Endothelial cell of umbilical vein (primary cell): ENCODE measurements around the gene IP6K1. TPM values are rescaled to one million over a fixed set of nuclear protein-coding genes. Genes with fewer than 3 reads are reported as not detected.

Experiments
- BruUV-seq: library from RNA; stranded (reverse); fragments of 400-500 nt; replicated peaks from 2 replicates; lab custom pipeline; 2021; lab: Mats Ljungman, UMichigan
- CTCF ChIA-PET: fragments of 300-600, 350-600 bp; sonication (Branson Sonifier 250); formaldehyde crosslinking; loops from one replicate; lab custom pipeline; 2021; ENCODE audit warnings: antibody characterized with exemption, inconsistent platforms; lab: Charles Lee
- POLR2A ChIA-PET: fragments of 300-600, 350-600 bp; sonication (Branson Sonifier 250); formaldehyde crosslinking; loops from one replicate; lab custom pipeline; 2021; ENCODE audit warnings: antibody characterized with exemption, inconsistent platforms; lab: Charles Lee
- DNase-seq: peaks from one replicate; pipeline ENCODE4 v3.0.0-alpha.2; 2011; ENCODE audit warnings: low read depth, low spot score
- FAIRE-seq: peaks from 2 replicates; lab custom pipeline; 2011; peaks lifted over from hg19 to GRCh38; lab: Jason Lieb, UNC
- H2AFZ ChIP-seq: 2 replicates; pipeline ENCODE4 v1.6.0; 2012; ENCODE audit warnings: low read depth, low read length, control low read depth, inconsistent platforms
- H3K27ac ChIP-seq: 2 replicates; pipeline ENCODE4 v1.5.1; 2011; ENCODE audit warnings: low read depth, mild to moderate bottlenecking, control low read depth, low read length, moderate library complexity; ENCODE audit not compliant: insufficient read depth
- H3K27me3 ChIP-seq, 2 experiments: 2 replicates each; pipeline versions ENCODE4 v1.6.0 to v1.6.1; 2011; ENCODE audit warnings: low read length in 2 of 2, mixed read lengths in 1 of 2; ENCODE audit not compliant: control insufficient read depth in 2 of 2, insufficient read depth in 2 of 2
- H3K36me3 ChIP-seq, 2 experiments: 2 replicates in 1 of 2; 3 replicates in 1 of 2; pipeline ENCODE4 v1.5.1; 2011; ENCODE audit warnings: low read length in 2 of 2, mild to moderate bottlenecking in 1 of 2, moderate library complexity in 1 of 2; ENCODE audit not compliant: control insufficient read depth in 2 of 2, insufficient read depth in 2 of 2; ENCODE audit errors: extremely low read depth in 1 of 2
- H3K4me1 ChIP-seq: 3 replicates; pipeline ENCODE4 v1.5.1; 2011; ENCODE audit warnings: mild to moderate bottlenecking, low read length; ENCODE audit not compliant: control insufficient read depth, insufficient read depth; ENCODE audit errors: extremely low read depth
- H3K4me2 ChIP-seq: 2 replicates; pipeline ENCODE4 v1.6.1; 2011; ENCODE audit warnings: low read length, control low read depth, mixed read lengths; ENCODE audit not compliant: insufficient read depth
- H3K4me3 ChIP-seq, 3 experiments: fragments of 200-600 bp in 1 of 3; sonication (generic), shearing (Covaris generic) in 1 of 3; replicated peaks in 1 of 3; 2 replicates each; pipeline ENCODE4 v1.5.1; 2011 to 2016; ENCODE audit warnings: control low read depth in 3 of 3, low read length in 3 of 3, mild to moderate bottlenecking in 2 of 3, inconsistent platforms in 1 of 3, low read depth in 1 of 3, moderate library complexity in 1 of 3; ENCODE audit not compliant: insufficient read depth in 1 of 3
- H3K79me2 ChIP-seq: 2 replicates; pipeline ENCODE4 v1.6.0; 2012; ENCODE audit warnings: low read length, inconsistent platforms; ENCODE audit not compliant: control insufficient read depth, insufficient read depth
- H3K9ac ChIP-seq: replicated peaks from 2 replicates; pipeline ENCODE3; 2011; ENCODE audit warnings: low read length, control low read depth; ENCODE audit not compliant: insufficient read depth; ENCODE audit errors: extremely low read depth
- H3K9me1 ChIP-seq: replicated peaks from 3 replicates; pipeline ENCODE4 v1.6.0; 2011; ENCODE audit warnings: mild to moderate bottlenecking, low read length; ENCODE audit not compliant: control insufficient read depth, insufficient read depth; ENCODE audit errors: extremely low read depth
- H3K9me3 ChIP-seq: replicated peaks from 2 replicates; pipeline ENCODE4 v1.5.1; 2012; ENCODE audit warnings: low read length, inconsistent platforms; ENCODE audit not compliant: control insufficient read depth, insufficient read depth
- H4K20me1 ChIP-seq: replicated peaks from 2 replicates; pipeline ENCODE3; 2011; ENCODE audit warnings: mild to moderate bottlenecking, low read length; ENCODE audit not compliant: control insufficient read depth, insufficient read depth; ENCODE audit errors: extremely low read depth
- EZH2 ChIP-seq: IDR thresholded peaks from 2 replicates; pipeline ENCODE4 v1.6.1; 2012; ENCODE audit warnings: borderline replicate concordance, low read depth, mild to moderate bottlenecking, moderate library complexity, low read length, inconsistent platforms; ENCODE audit not compliant: severe bottlenecking
- FOS ChIP-seq: IDR thresholded peaks from 2 replicates; pipeline ENCODE4 v1.6.1; 2011; ENCODE audit warnings: mild to moderate bottlenecking, low read length, moderate library complexity, borderline replicate concordance; ENCODE audit not compliant: insufficient read depth
- GATA2 ChIP-seq: IDR thresholded peaks from 2 replicates; pipeline ENCODE4 v1.7.0; 2011; ENCODE audit warnings: low read depth, mild to moderate bottlenecking, moderate library complexity, mixed read lengths, low read length; ENCODE audit not compliant: insufficient read length, insufficient read depth
- JUN ChIP-seq: IDR thresholded peaks from 2 replicates; pipeline ENCODE4 v1.6.1; 2011; ENCODE audit warnings: borderline replicate concordance, low read depth; ENCODE audit not compliant: insufficient read length, insufficient read depth
- MYC ChIP-seq: IDR thresholded peaks from one replicate; pipeline ENCODE4 v1.6.1; 2011; ENCODE audit warnings: mild to moderate bottlenecking, low read depth, low read length
- POLR2A ChIP-seq: IDR thresholded peaks from 2 replicates; pipeline ENCODE4 v1.6.1; 2012; ENCODE audit warnings: low read depth, mild to moderate bottlenecking, control low read depth, low read length
- POLR2AphosphoS5 ChIP-seq: IDR thresholded peaks from 2 replicates; pipeline ENCODE4 v1.6.1; 2012; ENCODE audit warnings: low read depth, mild to moderate bottlenecking, control low read depth, low read length, moderate library complexity; ENCODE audit not compliant: insufficient read depth
- dilution Hi-C: fragments of 300-500 bp; cut with MboI; formaldehyde crosslinking; loops from one replicate; pipeline ENCODE4 v1.15.0; 2019; ENCODE audit warnings: low sequenced_read_pairs; ENCODE audit not compliant: extremely low pct_ligation_motif_present
- intact Hi-C: fragments of 100-400 bp; cut with micrococcal nuclease; formaldehyde crosslinking; loops from one replicate; pipeline ENCODE4 v1.10.0; 2022
- polyA plus RNA-seq, 4 experiments: library from polyadenylated mRNA; depleted of rRNA in 3 of 4; stranded (reverse) in 3 of 4; unstranded in 1 of 4; fragments of >200 nt; gene quantifications; 2 replicates each; pipeline versions ENCODE4 v1.2.1 to v1.2.3, GENCODE V29; 2011 to 2012; ENCODE audit warnings: missing spikeins in 1 of 4
- total RNA-seq: library from RNA; stranded (reverse); gene quantifications from 2 replicates; pipeline ENCODE4 v1.2.3, GENCODE V29; 2021
- TF ChIP-seq, protein P1 (sequence below), 2 donors: IDR thresholded peaks; 1 replicate in 1 of 2; 2 replicates in 1 of 2; pipeline ENCODE4 v1.5.1; 2011; ENCODE audit warnings: low read length in 2 of 2, mild to moderate bottlenecking in 2 of 2, moderate library complexity in 2 of 2, control low read depth in 1 of 2, inconsistent platforms in 1 of 2, low read depth in 1 of 2; ENCODE audit not compliant: insufficient read depth in 1 of 2; ENCODE audit errors: extremely low read depth in 1 of 2
- TF ChIP-seq, protein P2 (sequence below): IDR thresholded peaks from 2 replicates; pipeline ENCODE4 v1.6.1; 2011; ENCODE audit not compliant: insufficient read depth, insufficient read length

The IP6K1 gene
- total and polyA plus RNA-seq, 2 donors (not counting 3 experiments of a cell fraction or from before 2014, with no cell fraction given): 42.7 to 60.8 TPM

GRCh38 chr3:49675912-49676311, 110.4 kb downstream of the IP6K1 start:
- no peak overlapping the region for H3K27ac ChIP-seq
- H3K79me2 ChIP-seq: peaks cover 3% of the 10 kb centered on the region
- TSS peak; percentile 28 for BruUV-seq
- intact Hi-C loops: no loop called here
- dilution Hi-C loops: no loop called here
- ChIA-PET CTCF (interaction anchor here (2.2 kb wide), 1 partner anchor 136 kb away, joined by 11 read pairs; no protein-coding TSS in a partner anchor), POLR2A (no interaction called here)
- no peaks in the 10 kb centered on the region for H3K9me1 ChIP-seq
- no peak overlapping the region for H3K4me3 ChIP-seq
- peaks cover 0 to 6% of the 10 kb centered on the region in 2 experiments for H3K36me3 ChIP-seq
- H4K20me1 ChIP-seq: no peaks in the 10 kb centered on the region
- no peak overlapping the region for H3K4me2 ChIP-seq
- TF ChIP-seq EZH2: no peak
- TF ChIP-seq, protein P1, sequence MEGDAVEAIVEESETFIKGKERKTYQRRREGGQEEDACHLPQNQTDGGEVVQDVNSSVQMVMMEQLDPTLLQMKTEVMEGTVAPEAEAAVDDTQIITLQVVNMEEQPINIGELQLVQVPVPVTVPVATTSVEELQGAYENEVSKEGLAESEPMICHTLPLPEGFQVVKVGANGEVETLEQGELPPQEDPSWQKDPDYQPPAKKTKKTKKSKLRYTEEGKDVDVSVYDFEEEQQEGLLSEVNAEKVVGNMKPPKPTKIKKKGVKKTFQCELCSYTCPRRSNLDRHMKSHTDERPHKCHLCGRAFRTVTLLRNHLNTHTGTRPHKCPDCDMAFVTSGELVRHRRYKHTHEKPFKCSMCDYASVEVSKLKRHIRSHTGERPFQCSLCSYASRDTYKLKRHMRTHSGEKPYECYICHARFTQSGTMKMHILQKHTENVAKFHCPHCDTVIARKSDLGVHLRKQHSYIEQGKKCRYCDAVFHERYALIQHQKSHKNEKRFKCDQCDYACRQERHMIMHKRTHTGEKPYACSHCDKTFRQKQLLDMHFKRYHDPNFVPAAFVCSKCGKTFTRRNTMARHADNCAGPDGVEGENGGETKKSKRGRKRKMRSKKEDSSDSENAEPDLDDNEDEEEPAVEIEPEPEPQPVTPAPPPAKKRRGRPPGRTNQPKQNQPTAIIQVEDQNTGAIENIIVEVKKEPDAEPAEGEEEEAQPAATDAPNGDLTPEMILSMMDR (IDR thresholded peaks at IDR 0.05; ENCODE audit: extremely low read depth in 1 of 2, insufficient read depth in 1 of 2, low read depth in 1 of 2, low read length in 2 of 2): no peak
- TF ChIP-seq GATA2: no peak
- TF ChIP-seq JUN: no peak
- no peak for TF ChIP-seq FOS
- no peak for TF ChIP-seq POLR2AphosphoS5
- no peak for TF ChIP-seq POLR2A
- TF ChIP-seq MYC: no peak
- TF ChIP-seq, protein P2, sequence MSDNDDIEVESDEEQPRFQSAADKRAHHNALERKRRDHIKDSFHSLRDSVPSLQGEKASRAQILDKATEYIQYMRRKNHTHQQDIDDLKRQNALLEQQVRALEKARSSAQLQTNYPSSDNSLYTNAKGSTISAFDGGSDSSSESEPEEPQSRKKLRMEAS: no peak
- no peaks in the 10 kb centered on the region for H3K27me3 ChIP-seq
- H3K9me3 ChIP-seq: no peaks in the 10 kb centered on the region
- peaks cover 4% of the 10 kb centered on the region for H3K4me1 ChIP-seq
- FAIRE-seq (no peak), DNase-seq (no peak)
- H3K9ac ChIP-seq: no peak overlapping the region
- no peak overlapping the region for H2AFZ ChIP-seq
